Trophoblast cell (in vitro differentiated cells and primary cell): Measurements from ENCODE around the gene TPD52L2.

Source experiments
- DNase-seq, 2 donors: peaks; one replicate each; pipeline ENCODE4 v3.0.0-alpha.2; 2016
- H2AFZ ChIP-seq: 2 replicates; pipeline ENCODE4 v1.6.1; 2013; ENCODE audit warnings: low read length, moderate library complexity, mild to moderate bottlenecking; ENCODE audit not compliant: insufficient read depth, poor library complexity
- H2AK5ac ChIP-seq: 2 replicates; pipeline ENCODE4 v1.6.1; 2013; ENCODE audit warnings: mild to moderate bottlenecking, low read length
- H2BK120ac ChIP-seq: 2 replicates; pipeline ENCODE4 v1.6.1; 2013; ENCODE audit warnings: low read length, mild to moderate bottlenecking, moderate library complexity; ENCODE audit not compliant: insufficient read depth, poor library complexity
- H2BK12ac ChIP-seq: 2 replicates; pipeline ENCODE4 v1.6.1; 2013; ENCODE audit warnings: mild to moderate bottlenecking, low read length, moderate library complexity
- H2BK5ac ChIP-seq: 2 replicates; pipeline ENCODE4 v1.6.1; 2013; ENCODE audit warnings: low read length, low read depth, moderate library complexity, mild to moderate bottlenecking; ENCODE audit not compliant: poor library complexity
- H3K14ac ChIP-seq: 2 replicates; pipeline ENCODE4 v1.6.1; 2013; ENCODE audit warnings: mild to moderate bottlenecking, low read length
- H3K18ac ChIP-seq: 2 replicates; pipeline ENCODE4 v1.6.1; 2013; ENCODE audit warnings: mild to moderate bottlenecking, low read length
- H3K23ac ChIP-seq: 2 replicates; pipeline ENCODE4 v1.6.1; 2013; ENCODE audit warnings: low read length
- H3K27ac ChIP-seq: 2 replicates; pipeline ENCODE4 v1.5.1; 2013; ENCODE audit warnings: low read depth, mild to moderate bottlenecking, inconsistent platforms, low read length, moderate library complexity
- H3K27me3 ChIP-seq: 2 replicates; pipeline ENCODE4 v1.6.1; 2013; ENCODE audit warnings: inconsistent platforms, mild to moderate bottlenecking, low read length, moderate library complexity; ENCODE audit not compliant: insufficient read depth
- H3K36me3 ChIP-seq, 2 experiments: 1 replicate in 1 of 2; 2 replicates in 1 of 2; pipeline ENCODE4 v1.6.1; 2013; ENCODE audit warnings: low read length in 2 of 2, mild to moderate bottlenecking in 2 of 2, moderate library complexity in 1 of 2; ENCODE audit not compliant: insufficient read depth in 2 of 2, control insufficient read depth in 1 of 2
- H3K4ac ChIP-seq: 2 replicates; pipeline ENCODE4 v1.6.1; 2013; ENCODE audit warnings: low read depth, mild to moderate bottlenecking, low read length, moderate library complexity
- H3K4me1 ChIP-seq, 2 experiments: 1 replicate in 1 of 2; 2 replicates in 1 of 2; pipeline ENCODE4 v1.6.1; 2013; ENCODE audit warnings: low read length in 2 of 2, mild to moderate bottlenecking in 2 of 2, moderate library complexity in 1 of 2; ENCODE audit not compliant: insufficient read depth in 2 of 2, control insufficient read depth in 1 of 2
- H3K4me2 ChIP-seq: 2 replicates; pipeline ENCODE4 v1.6.1; 2013; ENCODE audit warnings: inconsistent platforms, mild to moderate bottlenecking, low read length, moderate library complexity
- H3K4me3 ChIP-seq: 2 replicates; pipeline ENCODE4 v1.5.1; 2013; ENCODE audit warnings: mild to moderate bottlenecking, low read depth, low read length, inconsistent platforms
- H3K79me1 ChIP-seq: one replicate; pipeline ENCODE4 v1.6.1; 2013; ENCODE audit warnings: low read length
- H3K79me2 ChIP-seq: 2 replicates; pipeline ENCODE4 v1.6.1; 2013; ENCODE audit warnings: low read length, mild to moderate bottlenecking; ENCODE audit not compliant: control insufficient read depth, insufficient read depth, poor library complexity
- H3K9ac ChIP-seq: 2 replicates; pipeline ENCODE4 v1.6.1; 2013; ENCODE audit warnings: mild to moderate bottlenecking, low read length
- H3K9me3 ChIP-seq: 2 replicates; pipeline ENCODE4 v1.6.1; 2013; ENCODE audit warnings: low read depth, mild to moderate bottlenecking, control low read depth, inconsistent platforms, low read length; ENCODE audit not compliant: insufficient read depth
- H4K12ac ChIP-seq: 2 replicates; pipeline ENCODE4 v1.6.1; 2013; ENCODE audit warnings: low read depth, mild to moderate bottlenecking, low read length, moderate library complexity
- H4K8ac ChIP-seq: 2 replicates; pipeline ENCODE4 v1.6.1; 2013; ENCODE audit warnings: low read depth, mild to moderate bottlenecking, low read length, moderate library complexity
- H4K91ac ChIP-seq: one replicate; pipeline ENCODE4 v1.6.1; 2013; ENCODE audit warnings: low read depth, mild to moderate bottlenecking, low read length, moderate library complexity
- WGBS: extraction: QIAGEN DNeasy Blood & Tissue Kit; methylation state at CpG from one replicate; pipeline ENCODE4 v1.1.7; 2013; ENCODE audit warnings: missing lambda C conversion rate; ENCODE audit not compliant: insufficient read length, insufficient coverage; ENCODE audit errors: extremely low coverage; 5-methylcytosine and 5-hydroxymethylcytosine counted together

The TPD52L2 gene

GRCh38 chr20:63829945-63830835 is 34.9 kb upstream of the TPD52L2 start:
- Histone ChIP-seq H4K12ac (no peak overlapping the region), H2BK12ac (no peak overlapping the region), H3K18ac (no peak overlapping the region), H3K4me2 (peak overlapping the region; percentile 75), H2BK5ac (no peak overlapping the region), H3K4me1 (peaks cover 25 to 29% of the 10 kb centered on the region in 2 experiments), H3K9ac (peak overlapping the region; percentile 18), H3K36me3 (no peaks in the 10 kb centered on the region), H3K27me3 (peaks cover 5% of the 10 kb centered on the region), H2BK120ac (peak overlapping the region; percentile 12), H3K23ac (no peak overlapping the region), H3K27ac (no peak overlapping the region), H3K14ac (no peak overlapping the region), H3K4me3 (peak overlapping the region; percentile 75), H3K9me3 (no peaks in the 10 kb centered on the region), H2AFZ (no peak overlapping the region), H3K79me2 (peaks cover 8% of the 10 kb centered on the region), H4K8ac (no peak overlapping the region), H2AK5ac (no peak overlapping the region), H4K91ac (peak overlapping the region; percentile 68), H3K4ac (no peak overlapping the region), H3K79me1 (peaks cover 17% of the 10 kb centered on the region)
- DNase-seq: peak in 1 of 2 donors; percentile 44
- WGBS: no CpG with 5 or more reads among the region's 99 CpGs

- Histone ChIP-seq H2BK5ac (peak within 1 kb of the TSS; percentile 53), H3K27me3 (peaks cover 5% of the 10 kb centered on the region), H3K4me2 (peak within 1 kb of the TSS; percentile 97), H3K9ac (peak within 1 kb of the TSS; percentile 57), H3K36me3 (no peaks in the 10 kb centered on the region), H3K79me2 (peaks cover 8% of the 10 kb centered on the region), H4K91ac (peak within 1 kb of the TSS; percentile 92), H3K18ac (peak within 1 kb of the TSS; percentile 92), H3K4ac (peak within 1 kb of the TSS; percentile 63), H2AK5ac (peak within 1 kb of the TSS; percentile 71), H3K4me3 (peak within 1 kb of the TSS; percentile 80), H3K27ac (peak within 1 kb of the TSS; percentile 50), H2AFZ (peak within 1 kb of the TSS; percentile 94), H2BK12ac (peak within 1 kb of the TSS; percentile 53), H3K23ac (no peak within 1 kb of the TSS), H3K79me1 (peaks cover 21% of the 10 kb centered on the region), H3K9me3 (no peaks in the 10 kb centered on the region), H4K8ac (peak within 1 kb of the TSS; percentile 90), H3K4me1 (peaks cover 30 to 35% of the 10 kb centered on the region in 2 experiments), H4K12ac (peak within 1 kb of the TSS; percentile 81), H2BK120ac (peak within 1 kb of the TSS; percentile 70), H3K14ac (peak within 1 kb of the TSS; percentile 84)
- no CpG with 5 or more reads among the region's 147 CpGs for WGBS
- peak in 1 of 2 donors; percentile 63 for DNase-seq
Measured at GRCh38 chr20:63830841-63831588, 34.1 kb upstream of the TPD52L2 start, which contains the start of gene ZBTB46. Gene ZBTB46 (minus strand): TSS chr20:63831264. CDS start chr20:63790757, 40,507 bp downstream.

GRCh38 chr20:63831646-63831992 is 33.5 kb upstream of the TPD52L2 start:
- H3K4me1 ChIP-seq: peaks cover 30 to 35% of the 10 kb centered on the region in 2 experiments
- peak overlapping the region; percentile 92 for H3K18ac ChIP-seq
- peaks cover 5% of the 10 kb centered on the region for H3K27me3 ChIP-seq
- peak overlapping the region; percentile 84 for H3K14ac ChIP-seq
- peak overlapping the region; percentile 70 for H2BK120ac ChIP-seq
- H2AFZ ChIP-seq: peak overlapping the region; percentile 94
- peak overlapping the region; percentile 90 for H4K8ac ChIP-seq
- peak overlapping the region; percentile 81 for H4K12ac ChIP-seq
- H2BK12ac ChIP-seq: peak overlapping the region; percentile 53
- H2BK5ac ChIP-seq: peak overlapping the region; percentile 53
- H3K79me2 ChIP-seq: peaks cover 8% of the 10 kb centered on the region
- peak overlapping the region; percentile 71 for H2AK5ac ChIP-seq
- no peak overlapping the region for H3K23ac ChIP-seq
- no CpG with 5 or more reads among the region's 55 CpGs for WGBS
- peak overlapping the region; percentile 50 for H3K9ac ChIP-seq
- H3K4ac ChIP-seq: peak overlapping the region; percentile 63
- no peak for DNase-seq
- peak overlapping the region; percentile 97 for H3K4me2 ChIP-seq
- peaks cover 21% of the 10 kb centered on the region for H3K79me1 ChIP-seq
- peak overlapping the region; percentile 92 for H4K91ac ChIP-seq
- no peaks in the 10 kb centered on the region for H3K36me3 ChIP-seq
- peak overlapping the region; percentile 50 for H3K27ac ChIP-seq
- H3K4me3 ChIP-seq: peak overlapping the region; percentile 80
- H3K9me3 ChIP-seq: no peaks in the 10 kb centered on the region

GRCh38 chr20:63831993-63832686 is 32.9 kb upstream of the TPD52L2 start:
- Histone ChIP-seq H2BK5ac (peak overlapping the region; percentile 53), H2AFZ (peak overlapping the region; percentile 94), H3K27me3 (peaks cover 5% of the 10 kb centered on the region), H3K4me3 (peak overlapping the region; percentile 80), H3K14ac (peak overlapping the region; percentile 84), H3K36me3 (no peaks in the 10 kb centered on the region), H3K79me1 (peaks cover 21% of the 10 kb centered on the region), H3K23ac (no peak overlapping the region), H3K4me2 (peak overlapping the region; percentile 97), H4K91ac (peak overlapping the region; percentile 92), H4K8ac (peak overlapping the region; percentile 90), H3K9ac (peak overlapping the region; percentile 35), H3K9me3 (no peaks in the 10 kb centered on the region), H2BK12ac (peak overlapping the region; percentile 53), H3K4me1 (peaks cover 28 to 33% of the 10 kb centered on the region in 2 experiments), H3K79me2 (peaks cover 8% of the 10 kb centered on the region), H3K27ac (peak overlapping the region; percentile 50), H4K12ac (peak overlapping the region; percentile 81), H3K18ac (peak overlapping the region; percentile 92), H2BK120ac (peak overlapping the region; percentile 70), H3K4ac (peak overlapping the region; percentile 63), H2AK5ac (peak overlapping the region; percentile 71)
- WGBS: no CpG with 5 or more reads among the region's 76 CpGs
- DNase-seq: peak in 1 of 2 donors; percentile 38
